HG02981 (cell line): ENCODE data around the gene GRIK3.

Source experiments
- ATAC-seq: cut with Tn5 transposase; IDR thresholded peaks from one replicate; pipeline ENCODE4 v1.9.1; 2021; ENCODE audit warnings: mild to moderate bottlenecking, moderate library complexity; ENCODE audit not compliant: unreplicated experiment

GRIK3 gene

DNA sequence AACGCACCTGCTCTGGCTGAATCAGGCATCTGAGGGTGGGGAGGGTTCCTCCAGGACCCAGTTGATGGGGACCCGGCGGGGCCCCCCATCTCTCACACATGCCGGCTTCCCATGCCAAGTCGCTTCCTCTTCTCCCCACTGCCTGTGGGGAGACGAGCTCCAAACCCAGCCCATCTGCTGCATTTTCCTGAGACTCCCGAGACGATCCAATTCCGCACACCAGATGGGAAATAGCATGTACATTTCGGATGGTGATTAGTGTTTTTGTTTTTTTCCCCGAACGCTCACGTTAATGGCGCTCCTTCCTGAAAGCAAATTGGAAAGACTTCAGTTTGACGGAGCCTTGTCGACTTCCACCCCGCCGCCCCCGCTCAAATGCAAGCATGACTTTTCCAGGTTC lies 13.2 kb upstream of the GRIK3 start:
- no peak for ATAC-seq

GRCh38 chr1:37043101-37043500 lies 8.8 kb upstream of the GRIK3 start:
- no peak for ATAC-seq

- ATAC-seq = no peak
These were observed 8.2 kb upstream of the GRIK3 start for GRCh38 chr1:37042506-37042905.

DNA sequence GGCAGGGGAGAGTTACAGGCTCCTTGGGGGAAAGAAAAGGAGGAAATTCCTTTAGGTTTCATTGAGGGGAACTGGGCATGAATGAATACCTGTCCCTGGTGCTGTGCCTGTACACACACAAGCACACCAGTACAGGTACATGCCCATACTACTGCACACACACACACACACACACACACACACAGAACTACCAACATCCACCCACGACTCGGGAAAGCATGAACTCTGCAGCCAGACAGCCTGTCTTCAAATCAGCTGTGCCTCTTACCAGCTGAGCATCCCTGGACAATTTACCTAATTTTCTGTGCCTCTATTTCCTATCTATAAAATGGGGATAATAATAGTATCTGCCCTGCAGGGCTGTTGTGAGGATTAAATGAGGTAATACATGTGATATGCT lies 7.2 kb upstream of the GRIK3 start:
- ATAC-seq = no peak

GRCh38 chr1:37040773-37041172 lies 6.5 kb upstream of the GRIK3 start:
- ATAC-seq = no peak

- no peak for ATAC-seq
These were observed 5.9 kb upstream of the GRIK3 start for GRCh38 chr1:37040261-37040660.

DNA sequence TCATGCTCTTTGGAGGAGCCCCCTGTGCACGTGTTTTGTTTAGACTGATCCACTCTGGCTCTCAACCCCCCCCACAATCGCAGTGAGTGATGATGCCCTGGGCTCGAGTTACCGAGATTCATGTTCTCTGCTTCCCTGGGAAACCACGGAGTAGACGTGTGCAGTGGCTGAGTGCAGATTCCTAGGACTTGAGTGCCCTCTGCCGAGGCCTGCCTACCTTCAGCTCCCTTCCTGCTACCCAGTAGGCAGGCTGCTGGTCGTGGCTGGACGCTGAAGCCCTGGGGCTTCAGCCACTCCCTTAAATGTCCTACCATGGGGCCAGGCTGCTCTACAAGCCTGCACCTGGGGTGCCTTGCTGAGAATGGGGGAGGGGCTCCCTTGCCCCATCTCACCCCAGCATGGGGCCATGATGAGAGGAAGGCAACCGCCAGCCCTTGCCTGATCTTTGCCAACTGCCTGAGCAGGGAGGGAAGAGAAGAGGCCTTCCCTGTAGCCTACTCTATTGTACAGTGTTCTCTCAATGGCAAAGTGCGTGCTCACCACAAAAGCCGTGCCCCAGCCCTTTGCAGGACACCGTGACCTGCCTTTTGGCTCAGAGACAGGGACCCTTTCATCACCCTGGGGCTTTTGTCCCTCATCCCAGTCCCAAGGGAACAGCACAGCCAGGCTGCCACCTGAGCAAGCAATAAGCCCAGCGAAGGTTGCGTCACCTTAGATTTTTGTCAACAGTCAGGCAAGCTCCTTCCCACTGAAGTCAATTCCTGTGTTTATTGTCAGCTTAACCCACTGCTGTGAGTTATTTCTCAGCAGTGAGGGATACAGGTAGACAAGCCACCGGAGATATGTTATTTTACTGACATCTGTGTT lies 4.1 kb upstream of the GRIK3 start:
- no peak for ATAC-seq

- ATAC-seq = no peak
These were observed 3.4 kb upstream of the GRIK3 start for GRCh38 chr1:37037690-37038089.

GRCh38 chr1:37036667-37037053 lies 2.3 kb upstream of the GRIK3 start:
- no peak for ATAC-seq

DNA sequence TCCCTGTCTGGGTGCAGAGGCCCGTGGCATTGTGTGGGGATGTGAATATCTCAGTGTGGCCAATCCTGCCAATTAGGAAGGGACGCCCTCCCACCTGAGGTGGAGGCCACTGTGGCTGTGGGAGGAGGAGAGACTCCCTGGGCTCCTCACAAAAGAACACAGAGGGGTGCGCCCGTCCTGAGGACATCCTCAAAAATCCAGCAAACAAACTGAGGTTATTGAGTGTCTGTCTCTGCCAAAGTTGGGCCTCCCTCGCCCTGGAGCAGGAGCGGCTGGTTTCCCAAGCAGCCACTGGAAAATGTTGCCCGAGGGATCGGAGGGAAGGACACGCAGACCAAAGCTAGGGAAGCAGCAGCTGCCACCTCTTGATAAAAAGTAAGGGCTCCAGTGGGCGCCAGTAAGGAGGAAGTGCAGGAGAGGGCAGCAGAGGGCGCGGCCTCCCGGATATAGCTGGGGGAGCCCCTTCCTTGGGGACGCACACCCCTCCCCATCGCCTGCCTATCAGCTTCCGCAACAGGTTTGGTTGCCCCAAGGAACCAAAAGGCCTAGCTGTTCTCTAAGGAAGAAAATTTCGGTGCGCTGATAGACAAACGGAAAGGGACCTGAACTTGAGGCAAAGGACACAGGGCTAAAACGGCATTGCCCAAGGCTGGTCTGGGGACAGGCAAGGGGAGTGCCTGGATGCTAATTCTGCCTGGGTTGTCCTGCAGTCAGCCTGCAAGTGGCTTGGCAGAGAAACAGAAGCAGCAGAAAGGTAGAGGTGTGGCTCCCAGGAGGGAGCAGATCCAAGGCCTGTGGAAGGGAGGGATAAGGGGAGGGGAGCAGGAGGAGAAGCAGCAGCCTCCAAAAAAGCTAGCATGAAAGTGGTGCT lies 1.7 kb upstream of the GRIK3 start:
- ATAC-seq = no peak

- no peak for ATAC-seq
These were observed 838 bp upstream of the GRIK3 start for GRCh38 chr1:37035014-37035691.

DNA sequence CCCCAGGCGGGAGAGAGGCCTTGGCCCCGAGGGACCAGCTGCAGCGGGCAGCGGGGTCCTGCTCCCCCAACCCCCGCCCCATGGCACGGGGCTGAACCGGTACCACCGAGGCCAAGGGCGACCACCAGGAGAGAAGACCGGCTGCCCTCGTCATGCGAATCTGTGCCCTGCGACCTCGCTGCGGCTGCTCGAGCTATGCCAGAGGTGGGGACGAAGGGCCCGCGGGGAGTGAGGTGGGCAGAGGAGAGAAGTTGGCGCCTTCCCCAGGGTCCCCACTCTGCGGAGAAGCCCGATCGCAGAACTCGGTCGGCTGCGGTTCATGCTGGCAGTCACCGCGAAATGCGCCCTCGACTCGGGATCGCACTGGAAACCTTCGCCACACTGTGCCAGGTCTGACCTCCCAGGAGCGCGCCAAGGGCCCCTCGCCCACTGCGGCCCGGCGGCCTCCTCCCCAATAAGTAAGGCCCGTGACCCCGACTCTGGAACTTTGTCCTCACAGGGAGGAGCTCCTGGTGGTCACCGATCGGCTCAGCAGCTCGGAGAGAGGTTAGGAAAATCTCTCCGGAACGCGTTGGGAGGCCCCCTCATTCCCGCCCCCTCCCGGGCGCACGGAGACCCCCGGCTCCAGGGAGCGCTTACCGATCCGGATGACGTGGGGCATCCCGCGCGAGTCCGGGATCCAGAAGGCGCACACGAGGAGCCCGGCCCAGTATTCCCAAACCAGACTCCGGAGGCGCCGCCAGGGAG lies 787 bp downstream of the GRIK3 start:
- no peak for ATAC-seq

DNA sequence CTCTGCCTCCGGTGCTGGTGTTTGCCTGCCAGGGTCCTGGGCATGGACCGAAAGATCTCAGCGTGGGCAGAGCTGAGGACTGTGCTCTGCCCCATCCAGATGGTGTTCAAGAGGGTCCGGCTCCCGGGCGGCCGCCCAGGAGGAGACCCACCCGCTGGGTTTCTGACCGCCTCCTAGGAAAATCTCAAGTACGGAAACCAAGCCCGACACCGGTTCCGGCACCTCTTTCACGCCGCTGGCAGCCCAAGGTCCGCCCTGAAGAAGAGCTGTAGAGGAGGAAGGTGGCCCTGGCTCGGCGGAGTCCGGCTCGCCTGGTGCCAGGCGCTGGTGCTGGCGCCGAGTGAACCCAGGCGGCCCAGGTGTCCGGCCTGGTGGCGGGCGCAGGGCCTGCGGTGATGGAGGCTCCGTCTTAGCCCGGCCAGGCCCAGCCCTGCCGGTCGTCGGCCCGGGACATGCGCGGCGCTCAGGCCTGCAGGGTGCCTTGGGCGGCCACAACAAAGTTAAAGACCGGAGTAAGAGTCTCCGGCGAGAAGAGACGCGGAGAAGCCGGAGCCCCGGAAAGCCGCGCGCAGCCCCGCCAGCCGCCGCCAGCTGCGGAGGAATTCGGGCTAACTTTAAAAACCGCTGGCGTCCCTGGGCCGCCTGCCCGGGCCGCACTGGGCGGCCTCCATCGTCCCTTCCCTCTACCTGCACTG lies 1.5 kb downstream of the GRIK3 start:
- no peak for ATAC-seq

- no peak for ATAC-seq
These were observed 2.4 kb downstream of the GRIK3 start for GRCh38 chr1:37031871-37032270.

- ATAC-seq = no peak
These were observed 2.9 kb downstream of the GRIK3 start for GRCh38 chr1:37031429-37031828.

DNA sequence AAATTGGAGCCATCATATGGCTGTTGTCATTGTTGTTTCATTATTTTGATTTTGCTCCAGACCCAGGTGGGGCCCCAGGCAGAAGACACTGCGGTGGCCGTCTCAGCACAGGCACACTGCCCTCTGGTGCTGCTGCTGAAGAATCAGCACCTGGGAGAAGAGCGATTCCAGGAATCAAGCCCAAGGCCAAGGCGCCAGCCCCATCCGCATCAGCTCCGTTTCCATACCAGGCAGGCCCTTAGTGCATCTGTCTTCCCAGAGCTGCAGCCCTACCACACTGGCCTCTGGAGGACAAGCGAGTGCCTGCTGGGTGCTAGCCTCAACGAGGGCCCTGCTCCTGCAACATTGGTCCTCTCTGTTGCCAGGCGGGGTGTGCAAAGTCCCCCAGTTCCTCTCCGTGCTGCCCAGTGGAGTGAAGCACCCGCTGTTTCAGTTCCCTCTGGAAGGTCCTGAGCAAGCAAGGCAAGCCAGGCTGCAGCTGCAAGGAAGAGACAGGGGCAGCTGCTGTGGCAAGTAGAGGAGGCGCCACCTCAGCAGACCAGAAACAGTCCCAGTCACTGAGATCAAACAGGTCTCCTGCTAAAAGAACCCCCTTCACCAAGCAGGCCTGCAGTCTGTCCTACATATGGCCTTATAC lies 5.2 kb downstream of the GRIK3 start:
- ATAC-seq = no peak

GRCh38 chr1:37021502-37021901 lies 12.8 kb downstream of the GRIK3 start:
- ATAC-seq = no peak

DNA sequence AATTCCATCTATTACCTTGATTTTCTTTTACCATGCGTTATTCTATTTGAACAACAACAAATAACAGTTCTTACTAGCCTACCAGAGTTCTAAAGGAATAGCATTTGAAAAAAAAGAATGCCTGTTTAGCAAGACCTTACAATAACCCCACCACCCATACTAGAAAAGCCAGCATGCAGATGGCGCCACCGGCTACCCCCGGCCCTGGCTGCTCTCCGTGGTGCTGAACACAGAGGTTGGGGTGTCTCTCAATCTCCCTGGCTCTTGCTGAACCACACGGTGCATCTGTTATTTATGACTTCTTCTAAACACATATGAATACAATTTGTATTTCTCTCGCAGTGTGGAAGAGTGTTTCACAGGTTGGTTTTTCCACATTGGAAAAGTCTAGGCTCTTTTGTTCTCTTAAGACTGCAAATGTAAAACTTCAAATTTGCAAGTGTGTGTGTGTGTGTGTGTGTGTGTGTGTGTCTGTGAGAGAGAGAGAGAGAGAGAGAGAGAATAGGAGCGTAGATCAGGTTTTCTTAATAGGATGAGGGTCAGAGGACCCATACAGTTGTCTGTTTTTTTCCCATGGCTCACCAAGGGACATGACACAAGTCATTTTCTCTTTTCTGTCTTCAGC lies 13.6 kb downstream of the GRIK3 start:
- ATAC-seq = no peak

DNA sequence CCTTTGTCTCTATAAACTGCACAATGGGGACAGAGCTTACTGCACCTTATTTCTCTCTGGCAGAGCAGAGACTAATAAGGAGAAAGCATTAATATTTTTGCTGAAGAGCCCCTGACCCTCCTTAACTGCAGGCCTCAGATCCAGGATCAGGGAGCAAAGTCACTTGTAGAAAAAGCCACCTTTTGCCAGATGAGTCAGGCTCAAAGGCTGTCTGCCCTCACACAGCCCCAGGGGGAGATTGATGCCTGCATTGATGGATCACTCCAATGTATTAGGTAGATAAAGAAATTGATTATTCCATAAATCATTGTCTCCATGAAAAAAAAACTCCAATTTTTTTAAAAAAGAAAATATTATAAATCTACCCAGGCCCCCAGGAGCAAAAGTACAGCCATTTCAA lies 15.8 kb downstream of the GRIK3 start:
- no peak for ATAC-seq
